SU-DHL-6 (cell line): ENCODE data around the gene EIF5.

Source experiments
- CTCF ChIP-seq: fragments of 200-600 bp; sonication (generic); IDR thresholded peaks from one replicate; pipeline ENCODE4 v1.5.1; 2017; ENCODE audit warnings: antibody characterized with exemption, mild to moderate bottlenecking, low read length, moderate library complexity; ENCODE audit not compliant: insufficient read depth, poor library complexity, severe bottlenecking
- EZH2phosphoT487 ChIP-seq: fragments of 200-600 bp; sonication (generic), shearing (Covaris generic); conservative IDR thresholded peaks from 2 replicates; pipeline ENCODE4 v1.6.1; 2018; ENCODE audit warnings: mild to moderate bottlenecking, antibody characterized with exemption, low read length, moderate library complexity, mixed read lengths

DNA sequence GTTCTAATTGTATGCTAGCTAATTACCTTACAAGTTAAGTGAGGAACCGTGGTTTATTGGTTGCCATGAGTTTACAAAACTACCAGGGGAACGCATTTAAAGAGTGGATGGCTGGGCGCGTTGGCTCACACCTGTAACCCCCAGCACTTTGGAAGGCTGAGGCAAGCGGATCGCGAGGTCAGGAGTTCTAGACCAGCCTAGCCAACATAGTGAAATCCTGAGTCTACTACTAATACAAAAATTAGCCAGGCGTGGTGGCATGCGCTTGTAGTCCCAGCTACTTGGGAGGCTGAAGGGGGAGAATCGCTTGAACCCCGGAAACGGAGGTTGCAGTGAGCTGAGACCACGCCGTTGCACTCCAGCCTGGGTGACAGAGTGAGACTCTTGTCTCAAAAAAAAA lies 2.2 kb downstream of the EIF5 start:
- no peak for TF ChIP-seq CTCF
- TF ChIP-seq EZH2phosphoT487 = no peak
